Sigmoid colon (tissue), 4 donors: ENCODE results near the gene CRACR2B.

Source experiments
- CTCF ChIP-seq, 4 experiments: fragments of 450-650 bp in 3 of 4; fragments of 200-600 bp in 1 of 4; IDR thresholded peaks; one replicate each; pipeline ENCODE4 v1.5.1; 2016 to 2019; ENCODE audit warnings: antibody characterized with exemption in 4 of 4, mild to moderate bottlenecking in 3 of 4, moderate library complexity in 2 of 4
- EP300 ChIP-seq, 4 donors: sonication (generic); formaldehyde crosslinking; IDR thresholded peaks; one replicate each; pipeline ENCODE4 v1.6.1; 2017; ENCODE audit warnings: antibody characterized with exemption in 4 of 4
- POLR2AphosphoS5 ChIP-seq, 4 donors: sonication (generic); formaldehyde crosslinking; IDR thresholded peaks; one replicate each; pipeline ENCODE4 v1.6.1; 2017; ENCODE audit warnings: antibody characterized with exemption in 4 of 4

DNA sequence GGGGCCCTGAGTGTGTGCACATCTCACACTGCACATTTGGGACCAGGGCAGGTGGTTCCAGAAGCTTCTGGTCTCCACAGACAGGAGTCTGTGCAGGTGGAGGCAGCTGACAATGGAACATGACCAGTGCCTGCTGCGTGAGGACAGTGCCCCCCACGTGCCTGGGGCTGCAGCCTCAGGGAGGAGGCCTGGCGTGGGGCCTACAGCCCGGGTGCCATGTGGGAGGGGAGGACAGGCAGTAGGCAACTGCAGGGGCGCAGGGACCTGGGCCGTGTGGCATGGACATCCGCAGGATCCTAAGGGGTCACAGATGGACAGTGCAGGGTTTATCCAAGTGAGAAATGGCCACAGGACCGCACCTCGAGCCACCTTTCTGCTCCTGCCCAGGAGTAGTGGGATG lies 43.8 kb downstream of the CRACR2B start:
- TF ChIP-seq POLR2AphosphoS5 (IDR thresholded peaks at IDR 0.05) (no peak), CTCF (IDR thresholded peaks at IDR 0.05) (no peak), EP300 (IDR thresholded peaks at IDR 0.05) (no peak)
